ENCODE results near the gene AADAC. TPM values are rescaled to one million over a fixed set of nuclear protein-coding genes. Genes with fewer than 3 reads are reported as not detected.

The AADAC gene
- total RNA-seq, 2 donors from 2014 or later: 0.39 to 0.70 TPM

DNA sequence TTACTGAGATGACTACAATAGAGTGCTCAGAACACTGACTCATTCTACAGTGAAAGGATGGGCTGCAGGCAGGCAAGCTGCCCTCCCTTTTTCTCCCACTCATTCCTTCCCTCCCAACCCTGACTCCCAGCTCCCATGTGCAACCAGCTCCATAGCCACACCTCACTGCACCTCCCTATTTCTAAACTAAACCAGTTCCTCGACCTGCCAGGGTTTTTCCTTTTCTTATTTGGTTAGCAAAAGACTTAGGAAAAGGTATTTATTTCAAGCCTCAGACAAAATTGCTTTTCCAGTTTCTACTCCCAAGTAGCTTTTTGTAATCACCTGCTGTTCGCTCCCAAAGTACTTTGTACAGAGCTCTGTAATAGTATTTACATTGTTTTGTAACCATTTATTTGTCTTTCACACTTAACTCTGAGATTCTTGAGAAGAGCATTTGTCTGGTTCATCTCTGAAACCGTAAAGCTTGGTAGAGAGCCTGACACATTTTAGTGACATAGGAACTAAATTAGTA is 2.2 kb downstream of the AADAC start:
- no peak for DNase-seq (ENCODE audit: low spot score)
- H3K27me3 ChIP-seq: no peaks in the 10 kb centered on the region
- no peaks in the 10 kb centered on the region for H3K36me3 ChIP-seq
- no peaks in the 10 kb centered on the region for H3K9me3 ChIP-seq
- TF ChIP-seq, protein P1, sequence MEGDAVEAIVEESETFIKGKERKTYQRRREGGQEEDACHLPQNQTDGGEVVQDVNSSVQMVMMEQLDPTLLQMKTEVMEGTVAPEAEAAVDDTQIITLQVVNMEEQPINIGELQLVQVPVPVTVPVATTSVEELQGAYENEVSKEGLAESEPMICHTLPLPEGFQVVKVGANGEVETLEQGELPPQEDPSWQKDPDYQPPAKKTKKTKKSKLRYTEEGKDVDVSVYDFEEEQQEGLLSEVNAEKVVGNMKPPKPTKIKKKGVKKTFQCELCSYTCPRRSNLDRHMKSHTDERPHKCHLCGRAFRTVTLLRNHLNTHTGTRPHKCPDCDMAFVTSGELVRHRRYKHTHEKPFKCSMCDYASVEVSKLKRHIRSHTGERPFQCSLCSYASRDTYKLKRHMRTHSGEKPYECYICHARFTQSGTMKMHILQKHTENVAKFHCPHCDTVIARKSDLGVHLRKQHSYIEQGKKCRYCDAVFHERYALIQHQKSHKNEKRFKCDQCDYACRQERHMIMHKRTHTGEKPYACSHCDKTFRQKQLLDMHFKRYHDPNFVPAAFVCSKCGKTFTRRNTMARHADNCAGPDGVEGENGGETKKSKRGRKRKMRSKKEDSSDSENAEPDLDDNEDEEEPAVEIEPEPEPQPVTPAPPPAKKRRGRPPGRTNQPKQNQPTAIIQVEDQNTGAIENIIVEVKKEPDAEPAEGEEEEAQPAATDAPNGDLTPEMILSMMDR (IDR thresholded peaks at IDR 0.05): no peak
- H3K4me3 ChIP-seq: no peak overlapping the region
- no peaks in the 10 kb centered on the region for H3K4me1 ChIP-seq
- no peak overlapping the region for H3K27ac ChIP-seq

DNA sequence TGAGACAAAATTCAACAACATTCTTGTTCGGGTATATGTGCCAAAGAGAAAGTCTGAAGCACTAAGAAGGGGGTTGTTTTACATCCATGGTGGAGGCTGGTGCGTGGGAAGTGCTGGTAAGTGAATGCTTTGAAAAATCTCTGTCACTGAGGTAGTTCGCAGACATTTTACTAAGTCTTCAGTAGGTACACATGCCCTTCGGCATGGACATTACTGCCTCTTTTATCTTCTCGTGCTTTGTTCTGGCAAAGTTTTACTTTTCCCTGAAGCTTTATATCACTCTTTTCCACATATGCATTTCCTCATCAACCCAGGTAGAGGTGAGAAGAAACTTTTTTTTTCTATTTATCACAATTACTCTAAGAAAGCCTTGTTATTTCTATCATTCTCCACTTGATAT is 3.6 kb downstream of the AADAC start:
- DNase-seq (ENCODE audit: low spot score): no peak
- Histone ChIP-seq H3K27ac (no peak overlapping the region), H3K36me3 (no peaks in the 10 kb centered on the region), H3K4me1 (no peaks in the 10 kb centered on the region), H3K9me3 (no peaks in the 10 kb centered on the region), H3K4me3 (no peak overlapping the region), H3K27me3 (no peaks in the 10 kb centered on the region)
- TF ChIP-seq, protein P1 (IDR thresholded peaks at IDR 0.05): no peak

DNA sequence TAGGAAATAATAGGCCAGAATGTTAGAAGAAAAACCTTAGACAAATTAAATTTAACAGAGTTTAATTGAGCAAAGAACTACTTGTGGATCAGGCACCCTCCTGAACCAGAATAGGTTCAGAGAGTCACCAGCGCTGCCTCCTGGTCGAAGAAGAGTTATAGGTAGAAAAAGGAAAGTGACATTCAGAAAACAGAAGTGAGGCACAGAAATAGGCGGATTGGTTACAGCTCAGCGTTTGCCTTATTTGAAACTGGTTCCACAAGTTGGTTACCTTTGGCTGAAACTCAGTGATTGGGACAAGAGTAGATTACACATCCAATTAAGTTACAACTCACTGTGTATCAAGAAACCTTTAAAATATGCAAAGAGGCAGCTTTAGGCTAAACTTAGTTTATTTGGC is 4.4 kb downstream of the AADAC start:
- H3K9me3 ChIP-seq: no peaks in the 10 kb centered on the region
- TF ChIP-seq, protein P1 (IDR thresholded peaks at IDR 0.05): no peak
- H3K4me1 ChIP-seq: no peaks in the 10 kb centered on the region
- H3K27ac ChIP-seq: no peak overlapping the region
- no peaks in the 10 kb centered on the region for H3K36me3 ChIP-seq
- H3K4me3 ChIP-seq: no peak overlapping the region
- no peak for DNase-seq (ENCODE audit: low spot score)
- no peaks in the 10 kb centered on the region for H3K27me3 ChIP-seq

DNA sequence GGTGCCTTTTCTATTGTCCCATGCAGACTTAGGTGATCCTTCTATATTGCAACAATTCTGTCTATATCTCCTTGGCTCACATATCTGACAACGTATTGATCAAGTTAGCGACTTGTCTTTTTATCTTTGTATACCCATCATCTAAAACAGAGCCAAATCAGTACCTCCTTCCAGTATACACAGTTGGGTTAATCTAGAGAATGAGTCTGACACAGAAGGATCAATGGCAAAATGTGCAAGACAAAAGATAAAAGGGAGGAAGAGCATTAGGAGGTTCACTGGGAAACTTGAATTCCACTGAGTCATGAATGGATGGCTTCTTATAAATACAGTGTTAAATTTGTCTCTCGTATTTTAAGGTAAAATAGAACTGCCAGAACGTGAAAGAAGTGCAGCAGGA is 6.0 kb downstream of the AADAC start:
- DNase-seq (ENCODE audit: low spot score): no peak
- no peaks in the 10 kb centered on the region for H3K36me3 ChIP-seq
- no peaks in the 10 kb centered on the region for H3K4me1 ChIP-seq
- TF ChIP-seq, protein P1 (IDR thresholded peaks at IDR 0.05): no peak
- H3K4me3 ChIP-seq: no peak overlapping the region
- H3K9me3 ChIP-seq: no peaks in the 10 kb centered on the region
- H3K27ac ChIP-seq: no peak overlapping the region
- no peaks in the 10 kb centered on the region for H3K27me3 ChIP-seq

DNA sequence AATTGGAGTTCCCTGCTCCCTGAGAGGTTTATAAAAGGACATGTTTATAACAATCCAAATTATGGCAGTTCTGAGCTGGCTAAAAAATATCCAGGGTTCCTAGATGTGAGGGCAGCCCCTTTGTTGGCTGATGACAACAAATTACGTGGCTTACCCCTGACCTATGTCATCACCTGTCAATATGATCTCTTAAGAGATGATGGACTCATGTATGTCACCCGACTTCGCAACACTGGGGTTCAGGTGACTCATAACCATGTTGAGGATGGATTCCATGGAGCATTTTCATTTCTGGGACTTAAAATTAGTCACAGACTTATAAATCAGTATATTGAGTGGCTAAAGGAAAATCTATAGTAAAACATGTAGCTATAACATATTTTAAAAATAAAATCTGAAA is 13.9 kb downstream of the AADAC start:
- DNase-seq (ENCODE audit: low spot score): no peak

More for the DNA sequence above, 13.9 kb downstream of the AADAC start:
- Histone ChIP-seq H3K9me3 (peaks cover 0 to 13% of the 10 kb centered on the region in 2 donors), H3K4me3 (no peak overlapping the region), H3K4me1 (no peaks in the 10 kb centered on the region), H3K36me3 (no peaks in the 10 kb centered on the region), H3K27me3 (no peaks in the 10 kb centered on the region), H3K27ac (no peak overlapping the region)
- TF ChIP-seq, protein P1 (IDR thresholded peaks at IDR 0.05): no peak
